ENCODE data around the gene SCN3A.

SCN3A gene
- 0.41 to 0.70 reads per million in 2 donors for total RNA-seq

GRCh38 chr2:165203689-165204559 is at the start of gene SCN3A:
TSS of gene SCN3A (minus strand) at chr2:165204050. CDS start at chr2:165176394, 27,656 bp downstream.
- no peak for DNase-seq

GRCh38 chr2:165253178-165253577 is 49.3 kb upstream of the SCN3A start:
- DNase-seq = no peak

- no peak for DNase-seq
Observed at GRCh38 chr2:165251366-165251765, 47.5 kb upstream of the SCN3A start.

- DNase-seq = no peak
Observed at GRCh38 chr2:165248238-165248637, 44.4 kb upstream of the SCN3A start.

GRCh38 chr2:165245081-165245793 is 41.4 kb upstream of the SCN3A start:
- no peak for DNase-seq

GRCh38 chr2:165240916-165241315 is 37.1 kb upstream of the SCN3A start:
- DNase-seq = no peak

- no peak for DNase-seq
Observed at GRCh38 chr2:165239856-165240515, 36.1 kb upstream of the SCN3A start.

- no peak for DNase-seq
Observed at GRCh38 chr2:165239230-165239629, 35.4 kb upstream of the SCN3A start, which contains the start of gene SCN2A. TSS of gene SCN2A (plus strand) at chr2:165239414. CDS start at chr2:165295824, 56,410 bp downstream.

- no peak for DNase-seq
Observed at GRCh38 chr2:165238295-165238694, 34.4 kb upstream of the SCN3A start.

- no peak for DNase-seq
Observed at GRCh38 chr2:165237056-165237455, 33.2 kb upstream of the SCN3A start.

GRCh38 chr2:165227571-165227970 is 23.7 kb upstream of the SCN3A start:
- DNase-seq = no peak

GRCh38 chr2:165224941-165225340 is 21.1 kb upstream of the SCN3A start:
- no peak for DNase-seq

GRCh38 chr2:165219481-165219880 is 15.6 kb upstream of the SCN3A start:
- no peak for DNase-seq

GRCh38 chr2:165214093-165214492 is 10.2 kb upstream of the SCN3A start:
- no peak for DNase-seq

GRCh38 chr2:165208094-165208493 is 4.2 kb upstream of the SCN3A start:
- no peak for DNase-seq

GRCh38 chr2:165205865-165206264 is 2.0 kb upstream of the SCN3A start:
- no peak for DNase-seq

- no peak for DNase-seq
Observed at GRCh38 chr2:165202239-165202638, 1.6 kb downstream of the SCN3A start.

GRCh38 chr2:165198181-165198580 is 5.7 kb downstream of the SCN3A start:
- DNase-seq = no peak

- DNase-seq = no peak
Observed at GRCh38 chr2:165197346-165197745, 6.5 kb downstream of the SCN3A start.

GRCh38 chr2:165196411-165196810 is 7.4 kb downstream of the SCN3A start:
- no peak for DNase-seq

- no peak for DNase-seq
Observed at GRCh38 chr2:165193178-165193777, 10.6 kb downstream of the SCN3A start.

GRCh38 chr2:165192729-165193128 is 11.1 kb downstream of the SCN3A start:
- no peak for DNase-seq

All from activated gamma-delta T cell (primary cell).